Prostate gland (tissue), 2 donors: ENCODE results near the gene PAPOLG.

Experiments used
- POLR2A ChIP-seq: fragments of 450-650 bp; IDR thresholded peaks from one replicate; pipeline ENCODE4 v1.6.1; 2016; ENCODE audit warnings: antibody characterized with exemption, mild to moderate bottlenecking
- TF ChIP-seq, protein P1 (sequence below), 4 experiments: fragments of 200-600 bp in 2 of 4; fragments of 450-650 bp in 2 of 4; sonication (generic) in 2 of 4; IDR thresholded peaks; 1 replicate in 3 of 4; 2 replicates in 1 of 4; pipeline ENCODE4 v1.5.1; 2016 to 2019; ENCODE audit warnings: antibody characterized with exemption in 4 of 4, mild to moderate bottlenecking in 2 of 4, moderate library complexity in 2 of 4

DNA sequence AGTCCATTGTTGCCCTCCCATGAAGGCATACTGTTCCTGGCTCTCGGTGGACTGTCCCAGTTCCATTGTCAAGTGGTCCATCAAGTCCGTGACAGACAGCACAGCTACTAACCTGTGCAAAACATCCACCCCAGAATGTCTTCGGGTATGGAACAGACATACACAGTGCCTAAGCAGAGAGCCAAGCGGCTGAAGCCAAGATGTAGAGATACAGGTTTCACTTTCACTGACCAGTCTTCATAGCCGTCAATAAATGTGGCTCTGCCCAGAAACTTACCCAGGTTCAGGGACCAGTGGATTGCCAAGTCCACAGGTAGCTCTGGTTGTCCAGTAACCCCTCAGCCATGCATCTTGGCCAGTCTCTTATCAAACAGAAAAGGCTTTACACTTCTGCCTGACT is 10.7 kb upstream of the PAPOLG start:
- TF ChIP-seq, protein P1, sequence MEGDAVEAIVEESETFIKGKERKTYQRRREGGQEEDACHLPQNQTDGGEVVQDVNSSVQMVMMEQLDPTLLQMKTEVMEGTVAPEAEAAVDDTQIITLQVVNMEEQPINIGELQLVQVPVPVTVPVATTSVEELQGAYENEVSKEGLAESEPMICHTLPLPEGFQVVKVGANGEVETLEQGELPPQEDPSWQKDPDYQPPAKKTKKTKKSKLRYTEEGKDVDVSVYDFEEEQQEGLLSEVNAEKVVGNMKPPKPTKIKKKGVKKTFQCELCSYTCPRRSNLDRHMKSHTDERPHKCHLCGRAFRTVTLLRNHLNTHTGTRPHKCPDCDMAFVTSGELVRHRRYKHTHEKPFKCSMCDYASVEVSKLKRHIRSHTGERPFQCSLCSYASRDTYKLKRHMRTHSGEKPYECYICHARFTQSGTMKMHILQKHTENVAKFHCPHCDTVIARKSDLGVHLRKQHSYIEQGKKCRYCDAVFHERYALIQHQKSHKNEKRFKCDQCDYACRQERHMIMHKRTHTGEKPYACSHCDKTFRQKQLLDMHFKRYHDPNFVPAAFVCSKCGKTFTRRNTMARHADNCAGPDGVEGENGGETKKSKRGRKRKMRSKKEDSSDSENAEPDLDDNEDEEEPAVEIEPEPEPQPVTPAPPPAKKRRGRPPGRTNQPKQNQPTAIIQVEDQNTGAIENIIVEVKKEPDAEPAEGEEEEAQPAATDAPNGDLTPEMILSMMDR (IDR thresholded peaks at IDR 0.05): no peak
- TF ChIP-seq POLR2A: no peak
